ENCODE data around the gene SOCS7.

DNA sequence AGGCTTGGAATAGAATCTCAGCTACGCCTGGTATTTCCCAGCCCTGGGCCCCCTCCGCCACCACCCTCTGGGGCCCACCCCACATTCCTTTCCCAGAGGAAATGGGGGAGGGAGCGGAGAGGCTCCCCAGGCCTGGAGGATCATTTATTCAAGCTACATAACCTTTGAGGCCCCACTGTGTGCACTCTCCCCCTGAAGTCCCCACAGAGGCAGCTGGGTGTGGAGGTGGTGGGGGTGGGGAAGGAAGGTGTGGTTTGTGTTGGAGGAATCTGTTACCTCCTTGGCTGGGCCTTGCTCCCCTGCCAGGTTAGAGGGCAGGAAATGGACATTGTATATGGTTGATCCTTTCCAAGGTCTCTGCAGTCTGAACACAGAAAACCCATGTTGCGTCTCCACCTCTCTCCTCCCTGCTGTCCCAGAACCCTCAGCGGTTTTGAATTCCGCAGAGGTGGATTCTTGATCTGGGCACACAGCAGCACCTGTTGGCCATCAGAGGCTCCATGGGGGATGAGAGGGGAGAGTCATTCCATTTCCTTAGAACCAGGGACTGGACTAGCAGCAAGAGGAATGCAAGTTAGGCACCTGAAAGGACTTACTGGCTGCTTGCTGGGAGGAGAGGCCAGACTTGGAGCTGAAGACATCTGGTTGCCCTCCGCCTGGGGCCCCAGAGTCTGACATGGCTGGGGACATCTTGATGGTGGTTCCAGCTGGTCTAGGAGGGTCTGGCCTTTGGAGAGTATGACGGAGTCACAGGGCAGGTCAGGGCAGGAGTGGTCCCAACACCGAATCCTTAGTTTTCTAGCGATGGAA is 99.6 kb downstream of the SOCS7 start:
- TF ChIP-seq, protein P1, sequence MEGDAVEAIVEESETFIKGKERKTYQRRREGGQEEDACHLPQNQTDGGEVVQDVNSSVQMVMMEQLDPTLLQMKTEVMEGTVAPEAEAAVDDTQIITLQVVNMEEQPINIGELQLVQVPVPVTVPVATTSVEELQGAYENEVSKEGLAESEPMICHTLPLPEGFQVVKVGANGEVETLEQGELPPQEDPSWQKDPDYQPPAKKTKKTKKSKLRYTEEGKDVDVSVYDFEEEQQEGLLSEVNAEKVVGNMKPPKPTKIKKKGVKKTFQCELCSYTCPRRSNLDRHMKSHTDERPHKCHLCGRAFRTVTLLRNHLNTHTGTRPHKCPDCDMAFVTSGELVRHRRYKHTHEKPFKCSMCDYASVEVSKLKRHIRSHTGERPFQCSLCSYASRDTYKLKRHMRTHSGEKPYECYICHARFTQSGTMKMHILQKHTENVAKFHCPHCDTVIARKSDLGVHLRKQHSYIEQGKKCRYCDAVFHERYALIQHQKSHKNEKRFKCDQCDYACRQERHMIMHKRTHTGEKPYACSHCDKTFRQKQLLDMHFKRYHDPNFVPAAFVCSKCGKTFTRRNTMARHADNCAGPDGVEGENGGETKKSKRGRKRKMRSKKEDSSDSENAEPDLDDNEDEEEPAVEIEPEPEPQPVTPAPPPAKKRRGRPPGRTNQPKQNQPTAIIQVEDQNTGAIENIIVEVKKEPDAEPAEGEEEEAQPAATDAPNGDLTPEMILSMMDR (IDR thresholded peaks at IDR 0.05): no peak
- TF ChIP-seq POLR2AphosphoS5 (IDR thresholded peaks at IDR 0.05) (peak; percentile 18), POLR2A (IDR thresholded peaks at IDR 0.05) (peak; percentile 15)

All from prostate gland (tissue), 2 donors.